GM19467 (cell line): ENCODE data around the gene DCST2.

Experiments used
- ATAC-seq: cut with Tn5 transposase; IDR thresholded peaks from one replicate; pipeline ENCODE4 v1.9.1; 2021; ENCODE audit warnings: mild to moderate bottlenecking, moderate library complexity; ENCODE audit not compliant: unreplicated experiment

Gene DCST2

DNA sequence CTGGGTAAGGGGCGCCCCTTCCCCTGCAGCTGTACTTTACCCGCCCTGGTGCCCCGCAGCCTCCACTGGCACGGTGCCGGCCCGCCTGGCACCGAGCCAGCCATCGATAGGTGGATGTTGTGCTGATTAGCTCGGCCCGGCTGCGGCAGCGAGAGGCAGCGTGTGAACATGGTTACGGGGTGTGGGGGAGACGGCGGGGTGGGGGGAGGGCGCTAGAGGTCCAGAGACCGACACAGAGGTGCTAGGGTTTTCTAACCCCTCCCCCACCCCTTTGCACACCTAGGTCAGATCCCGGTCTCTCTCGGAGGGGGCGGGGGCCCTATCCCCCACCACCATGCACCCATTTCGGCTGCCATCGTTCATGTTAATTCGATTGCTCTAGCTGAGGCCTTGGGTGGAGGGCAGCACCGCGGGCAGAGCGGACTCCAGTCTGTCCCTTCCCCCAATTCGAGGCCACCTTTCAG, 36.6 kb upstream of the DCST2 start:
- no peak for ATAC-seq

DNA sequence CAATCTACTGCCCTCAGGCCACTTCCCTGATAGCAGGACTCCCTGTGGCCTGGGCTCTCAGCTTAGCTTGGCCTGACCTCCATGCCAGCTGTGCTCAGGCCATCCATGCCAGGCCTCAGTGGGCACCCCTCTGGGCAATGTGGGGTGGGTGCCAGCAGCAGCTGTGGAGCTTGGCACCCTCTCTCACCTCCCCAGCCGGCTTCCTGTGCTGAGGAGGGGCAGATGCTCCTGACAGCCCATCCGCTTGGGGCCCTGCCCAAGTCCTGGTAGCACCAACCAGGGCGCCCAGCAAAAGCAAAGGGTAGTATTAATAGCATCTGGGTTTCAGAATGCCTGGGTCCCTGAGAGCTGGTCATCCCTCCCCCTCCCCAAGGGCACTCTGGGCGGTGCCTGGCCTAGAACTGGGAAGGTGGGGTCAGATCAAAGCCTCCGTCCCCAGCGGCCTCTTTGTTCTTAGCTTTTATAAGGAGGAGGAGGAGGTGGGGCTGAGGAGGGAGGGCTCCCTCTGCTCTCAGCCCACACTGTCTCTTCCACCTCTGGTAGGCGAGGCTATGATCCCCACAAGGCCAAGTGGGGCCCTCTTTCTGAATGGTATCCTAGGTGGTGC, 36.1 kb upstream of the DCST2 start:
- ATAC-seq, result no peak

DNA sequence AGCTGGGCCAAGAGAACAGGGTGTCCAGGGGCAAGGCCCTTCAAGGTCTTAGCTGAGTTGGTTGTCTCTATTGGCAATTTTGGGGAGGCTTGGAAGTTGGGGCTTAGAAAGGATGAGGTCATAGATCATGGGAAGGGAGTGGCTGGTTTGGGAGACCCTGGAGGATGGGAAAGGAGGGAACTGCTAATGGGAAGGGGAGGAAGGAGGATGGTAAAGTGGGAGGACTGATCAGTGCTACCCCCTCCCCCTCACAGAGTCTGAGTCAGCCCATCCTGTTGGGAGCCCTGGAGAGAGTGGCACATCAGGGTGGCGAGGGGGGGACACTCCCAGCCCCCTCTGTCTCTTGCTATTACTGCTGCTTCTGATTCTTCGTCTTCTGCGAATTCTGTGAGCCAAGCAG, 35.0 kb upstream of the DCST2 start:
- no peak for ATAC-seq

DNA sequence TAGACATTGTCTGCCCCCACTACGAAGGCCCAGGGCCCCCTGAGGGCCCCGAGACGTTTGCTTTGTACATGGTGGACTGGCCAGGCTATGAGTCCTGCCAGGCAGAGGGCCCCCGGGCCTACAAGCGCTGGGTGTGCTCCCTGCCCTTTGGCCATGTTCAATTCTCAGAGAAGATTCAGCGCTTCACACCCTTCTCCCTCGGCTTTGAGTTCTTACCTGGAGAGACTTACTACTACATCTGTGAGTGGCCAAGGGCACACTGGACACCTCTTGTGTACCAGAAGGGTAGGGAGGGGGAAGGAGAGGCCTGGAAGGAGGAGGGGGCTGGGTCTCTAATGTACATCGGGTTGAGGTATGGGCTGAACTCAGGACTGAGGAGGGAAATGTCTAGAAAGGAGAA, 33.2 kb upstream of the DCST2 start:
- no peak for ATAC-seq

DNA sequence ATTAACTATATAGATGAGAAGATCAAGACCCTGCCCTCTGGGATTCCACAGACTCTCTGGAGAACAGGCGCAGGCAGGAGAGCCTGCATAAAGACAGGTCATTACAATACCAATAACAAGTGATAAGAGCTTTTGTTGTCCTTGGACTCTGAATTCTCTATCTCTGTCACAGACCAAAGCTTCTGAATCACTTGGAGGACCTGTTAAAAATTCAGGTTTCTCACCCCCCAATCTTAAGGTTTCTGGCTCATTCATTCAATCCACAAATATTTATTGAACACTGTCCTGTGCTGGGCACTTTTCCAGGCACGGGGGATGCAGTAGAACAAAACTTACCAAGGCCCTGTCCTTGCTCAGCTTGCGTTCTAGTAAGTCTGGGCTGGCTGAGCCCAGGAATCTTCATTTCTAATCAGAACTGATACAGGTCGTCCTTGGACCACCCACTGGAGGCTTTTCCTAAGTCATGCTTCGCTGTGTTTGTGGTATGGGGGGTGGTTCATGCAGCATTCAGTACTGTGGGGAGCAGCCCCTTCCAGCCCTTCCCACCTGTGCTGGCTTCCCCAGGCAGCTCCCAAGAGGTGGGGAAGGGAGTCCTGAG, 31.4 kb upstream of the DCST2 start:
- ATAC-seq, result no peak

DNA sequence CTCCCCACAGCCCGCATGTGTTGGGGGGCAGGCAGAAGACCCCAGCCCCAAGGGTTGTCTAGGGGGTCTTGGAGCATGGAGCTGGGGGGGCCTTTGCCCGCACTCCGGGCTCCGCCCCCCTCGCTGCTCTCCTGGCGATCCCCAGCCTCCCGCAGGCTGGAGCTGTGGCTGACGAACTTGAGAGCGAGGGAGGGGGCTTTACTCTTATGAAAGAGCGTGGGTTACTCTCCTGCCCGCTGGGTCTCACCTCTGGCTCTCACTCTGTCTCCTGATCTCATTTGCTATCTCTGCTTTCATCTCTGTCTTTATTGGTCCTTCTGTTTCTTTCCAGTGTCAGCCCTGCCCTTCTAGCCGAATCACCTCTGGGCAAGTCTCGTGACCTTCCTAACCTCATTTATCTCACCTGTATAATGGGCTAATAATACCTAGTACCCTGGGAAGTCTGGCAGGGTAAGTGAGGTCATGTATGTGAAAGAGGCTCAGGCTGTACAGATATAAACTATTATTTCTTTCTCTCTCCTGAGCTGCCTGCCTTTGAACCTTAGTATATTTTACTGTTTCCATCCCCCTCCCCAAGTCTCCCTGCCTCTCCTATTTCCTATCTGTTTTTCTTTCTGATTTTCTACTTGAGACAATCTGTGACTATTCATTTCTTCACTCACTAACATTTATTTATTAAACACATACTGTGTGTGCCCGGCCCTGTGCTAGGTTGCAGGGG, 30.7 kb upstream of the DCST2 start:
- no peak for ATAC-seq

DNA sequence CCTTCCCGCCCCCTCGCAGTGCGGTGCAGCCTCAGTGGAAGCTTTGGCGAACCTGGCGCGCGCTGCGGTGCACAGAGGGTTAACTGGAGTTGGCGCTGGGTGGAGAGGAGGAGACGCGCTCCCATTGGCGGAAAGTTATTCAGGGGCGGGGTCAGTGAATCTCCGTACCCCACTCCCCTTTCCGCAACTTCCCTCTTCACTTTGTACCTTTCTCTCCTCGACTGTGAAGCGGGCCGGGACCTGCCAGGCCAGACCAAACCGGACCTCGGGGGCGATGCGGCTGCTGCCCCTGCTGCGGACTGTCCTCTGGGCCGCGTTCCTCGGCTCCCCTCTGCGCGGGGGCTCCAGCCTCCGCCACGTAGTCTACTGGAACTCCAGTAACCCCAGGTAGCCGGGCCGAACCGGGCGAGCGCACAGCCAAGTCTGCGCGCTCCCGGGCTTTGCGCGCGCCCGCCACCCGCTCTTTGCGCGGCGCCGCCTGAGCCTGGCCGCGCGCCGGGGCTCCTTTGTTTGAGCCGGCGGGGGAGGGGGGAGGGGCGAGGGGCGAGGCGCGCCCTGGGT, 30.0 kb upstream of the DCST2 start, which contains the start of gene EFNA4:
TSS of gene EFNA4 (plus strand) at position 191 of the 561 bp plus-strand sequence. CDS start at position 275, 84 bp downstream.
- peak; percentile 55 for ATAC-seq

DNA sequence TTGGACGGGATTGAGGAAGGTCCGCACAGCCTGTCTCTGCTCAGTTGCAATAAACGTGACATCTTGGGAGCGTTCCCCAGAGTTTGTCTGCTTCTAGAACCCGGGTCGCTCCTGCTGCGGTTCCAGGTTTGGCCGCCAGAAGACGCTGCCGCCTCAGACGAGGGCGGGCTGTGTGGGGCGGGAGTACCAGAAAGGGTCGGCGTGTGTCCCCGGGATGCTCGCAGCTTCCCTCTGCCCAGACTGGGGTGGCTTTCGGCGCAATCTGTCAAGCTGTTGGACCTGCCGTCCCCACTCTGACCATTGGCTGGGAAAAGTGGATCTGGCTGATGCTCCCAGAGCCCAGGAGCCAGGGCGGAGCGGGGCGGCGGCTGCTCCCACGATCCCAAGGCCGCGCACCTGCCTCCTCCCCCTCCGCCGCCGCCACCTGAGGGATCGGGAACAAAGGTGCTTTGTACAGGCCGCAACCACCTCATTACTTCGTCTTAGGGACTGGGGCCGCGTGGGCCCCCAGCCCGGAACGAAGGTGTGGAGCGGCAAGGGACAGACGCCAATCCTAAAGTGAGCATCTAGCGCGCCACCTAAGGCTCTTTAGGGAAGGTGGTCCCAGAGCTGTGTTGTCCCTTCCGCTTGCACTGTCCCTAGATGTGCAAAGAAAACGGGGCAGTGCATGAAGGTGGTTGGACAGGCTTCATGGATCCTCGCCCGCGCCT, 29.3 kb upstream of the DCST2 start:
- ATAC-seq, result no peak

DNA sequence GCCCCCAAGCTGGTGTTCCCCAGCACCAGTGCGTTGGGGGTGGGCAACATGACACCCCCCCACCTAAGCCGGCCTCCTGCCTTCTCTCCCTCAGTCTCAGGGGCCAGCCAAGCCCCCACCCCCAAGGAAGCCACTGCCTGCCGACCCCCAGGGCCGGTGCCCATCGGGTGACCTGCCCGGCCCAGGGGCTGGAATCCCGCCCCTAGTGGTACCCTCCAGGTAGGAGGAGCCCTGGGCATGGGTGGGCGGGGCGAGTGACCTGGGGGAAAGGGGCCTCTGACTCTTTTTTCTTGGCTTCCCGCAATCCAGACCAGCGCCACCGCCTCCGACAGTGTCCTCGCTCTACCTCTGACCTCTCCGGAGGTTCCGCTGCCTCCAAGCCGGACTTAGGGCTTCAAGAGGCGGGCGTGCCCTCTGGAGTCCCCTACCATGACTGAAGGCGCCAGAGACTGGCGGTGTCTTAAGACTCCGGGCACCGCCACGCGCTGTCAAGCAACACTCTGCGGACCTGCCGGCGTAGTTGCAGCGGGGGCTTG, 28.6 kb upstream of the DCST2 start:
- no peak for ATAC-seq

DNA sequence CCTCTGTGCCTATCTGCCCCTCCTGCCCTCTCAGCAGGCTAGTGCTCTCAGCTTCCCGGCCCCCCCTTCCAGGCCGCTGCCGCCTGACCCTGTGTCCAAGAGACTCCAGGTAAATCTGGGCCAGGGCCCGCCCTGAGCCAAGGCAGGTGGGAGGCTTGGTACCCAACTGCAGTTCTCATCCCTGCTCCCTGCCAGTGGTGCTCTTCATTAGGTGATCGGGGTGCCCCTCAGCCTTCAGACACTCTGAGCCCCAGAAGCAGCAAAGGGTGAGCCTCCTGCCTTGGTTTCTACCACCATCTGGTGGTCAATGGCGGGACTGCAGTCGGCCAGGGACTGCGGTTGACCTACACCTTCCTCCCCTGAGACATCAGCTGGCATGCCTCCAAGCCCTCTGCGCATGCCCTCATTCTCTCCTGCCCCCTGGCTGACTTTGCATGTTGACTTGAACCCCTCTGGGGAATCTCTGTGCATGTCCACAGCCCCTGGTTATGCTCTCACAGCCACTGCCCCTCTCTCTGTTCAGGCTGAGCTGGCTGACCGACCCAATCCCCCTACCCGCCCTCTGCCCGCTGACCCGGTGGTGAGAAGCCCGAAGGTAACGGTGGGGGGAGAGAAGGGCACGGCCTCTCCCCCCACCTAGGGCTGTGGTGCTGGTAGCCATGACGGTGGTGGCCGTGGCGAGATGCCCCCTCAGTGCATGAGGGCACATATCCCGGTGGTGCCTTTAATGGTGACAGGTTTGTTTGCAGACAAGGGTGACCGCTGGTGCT, 28.0 kb upstream of the DCST2 start:
- peak; percentile 43 for ATAC-seq

DNA sequence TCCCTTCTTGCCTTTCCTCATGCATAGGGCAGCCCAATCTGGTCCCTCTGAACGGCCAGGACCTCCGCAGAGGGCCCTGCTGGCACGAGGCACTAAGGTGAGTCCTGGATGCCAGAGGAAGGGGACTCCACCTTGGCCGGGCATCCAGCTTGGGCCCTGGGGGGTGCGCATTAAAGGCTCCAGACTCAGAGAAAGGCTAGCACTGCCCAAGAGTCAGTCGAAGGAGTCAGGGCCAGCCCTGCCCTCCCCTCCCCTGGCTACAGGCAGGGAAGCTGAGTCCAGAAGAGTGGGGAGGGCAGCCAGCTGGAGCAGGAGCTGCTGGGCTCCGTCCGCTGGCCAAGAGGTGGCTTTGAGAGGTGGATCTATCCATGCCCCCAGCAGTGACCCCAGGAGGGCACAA, 27.2 kb upstream of the DCST2 start:
- ATAC-seq, result no peak

DNA sequence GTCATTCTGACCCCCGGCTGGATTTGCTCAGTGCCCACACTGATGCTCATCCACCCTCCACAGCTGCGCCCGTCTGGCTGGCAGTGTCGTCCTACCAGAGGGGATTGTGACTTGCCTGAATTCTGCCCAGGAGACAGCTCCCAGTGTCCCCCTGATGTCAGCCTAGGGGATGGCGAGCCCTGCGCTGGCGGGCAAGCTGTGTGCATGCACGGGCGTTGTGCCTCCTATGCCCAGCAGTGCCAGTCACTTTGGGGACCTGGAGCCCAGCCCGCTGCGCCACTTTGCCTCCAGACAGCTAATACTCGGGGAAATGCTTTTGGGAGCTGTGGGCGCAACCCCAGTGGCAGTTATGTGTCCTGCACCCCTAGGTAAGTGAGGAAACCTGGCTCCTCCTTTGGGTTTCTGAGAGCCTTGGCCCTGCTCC, 24.2 kb upstream of the DCST2 start:
- no peak for ATAC-seq

DNA sequence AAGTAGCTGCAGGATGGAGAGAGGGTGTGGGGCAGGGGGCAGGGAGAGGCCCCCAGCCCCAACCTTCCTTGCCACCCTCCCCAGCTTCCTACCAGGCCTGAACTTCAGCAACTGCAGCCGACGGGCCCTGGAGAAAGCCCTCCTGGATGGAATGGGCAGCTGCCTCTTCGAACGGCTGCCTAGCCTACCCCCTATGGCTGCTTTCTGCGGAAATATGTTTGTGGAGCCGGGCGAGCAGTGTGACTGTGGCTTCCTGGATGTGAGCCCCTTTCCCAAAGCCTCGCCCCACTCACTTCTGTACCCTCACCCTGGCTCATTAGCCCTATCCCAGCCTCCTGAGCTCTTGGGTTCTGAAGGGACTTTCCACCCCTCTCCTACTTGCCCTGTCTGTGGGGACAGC, 23.5 kb upstream of the DCST2 start:
- ATAC-seq, result no peak

DNA sequence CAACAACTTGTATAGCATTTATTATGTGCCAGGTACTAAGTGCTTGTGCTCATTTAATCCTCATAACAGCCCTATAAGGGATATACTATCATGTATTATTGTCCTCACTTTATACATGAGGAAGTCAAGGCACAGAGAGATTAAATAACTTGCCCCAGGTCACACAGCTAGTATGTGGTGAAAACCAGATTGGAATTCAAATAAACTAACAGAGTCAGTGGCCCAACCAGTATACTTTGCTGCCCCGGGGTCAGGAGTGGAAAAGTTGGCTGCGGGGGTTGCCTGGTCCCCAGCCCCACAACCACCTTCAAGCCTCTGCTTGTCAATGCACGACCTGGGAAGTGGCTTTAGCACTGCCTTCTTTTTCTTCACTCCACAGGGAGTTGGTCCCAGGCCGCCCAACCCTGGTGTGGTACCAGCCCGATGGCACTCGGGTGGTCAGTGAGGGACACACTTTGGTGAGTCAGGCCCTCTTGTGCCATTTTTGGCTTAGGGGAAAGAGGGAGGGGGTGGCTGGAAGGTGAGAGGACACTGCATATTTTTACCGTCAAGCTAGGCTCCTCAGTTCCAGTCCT, 20.0 kb upstream of the DCST2 start:
- ATAC-seq, result no peak

DNA sequence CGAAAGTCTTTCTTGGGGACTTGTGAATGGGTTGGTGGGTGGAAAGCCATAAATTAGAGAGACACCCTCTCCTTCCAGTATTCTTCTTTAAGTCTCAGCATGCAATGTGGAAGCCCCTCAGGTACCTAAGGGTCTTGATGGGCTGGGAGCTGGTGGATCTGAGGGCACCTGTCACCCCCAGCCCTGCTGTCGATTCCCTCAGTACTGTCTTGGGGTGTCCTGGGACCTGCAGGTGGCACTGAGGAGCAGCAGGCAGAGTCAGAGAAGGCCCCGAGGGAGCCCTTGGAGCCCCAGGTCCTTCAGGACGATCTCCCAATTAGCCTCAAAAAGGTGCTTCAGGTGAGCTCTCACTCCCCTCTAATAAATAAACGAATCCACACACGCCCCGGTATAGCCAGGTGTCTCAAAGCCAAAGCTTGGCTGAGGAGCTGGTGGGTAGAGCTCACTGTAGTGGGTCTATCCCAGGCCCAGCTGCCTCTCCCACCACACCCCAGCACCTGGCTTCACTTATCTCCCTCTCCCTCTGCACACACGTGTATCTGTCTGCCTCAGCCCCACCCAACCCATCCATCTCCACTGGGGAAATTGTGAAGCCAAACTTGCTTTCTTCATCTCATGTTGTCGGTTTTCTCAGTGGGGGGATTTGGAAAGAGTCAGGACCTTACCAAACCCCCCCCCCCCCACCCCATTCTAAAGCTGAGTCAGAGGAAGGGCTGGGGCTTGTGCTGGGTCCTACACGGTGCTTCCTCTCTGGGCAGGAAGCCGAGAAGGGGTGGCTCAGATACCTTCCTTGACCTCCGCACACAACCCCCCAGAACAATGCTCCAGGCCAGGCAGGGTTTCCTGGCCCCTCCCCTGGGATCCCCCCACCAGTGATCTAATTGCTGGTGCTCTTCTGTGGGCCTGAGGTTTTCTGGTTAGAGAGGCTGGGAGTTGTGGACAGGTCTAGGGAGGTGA, 19.1 kb upstream of the DCST2 start:
- no peak for ATAC-seq

DNA sequence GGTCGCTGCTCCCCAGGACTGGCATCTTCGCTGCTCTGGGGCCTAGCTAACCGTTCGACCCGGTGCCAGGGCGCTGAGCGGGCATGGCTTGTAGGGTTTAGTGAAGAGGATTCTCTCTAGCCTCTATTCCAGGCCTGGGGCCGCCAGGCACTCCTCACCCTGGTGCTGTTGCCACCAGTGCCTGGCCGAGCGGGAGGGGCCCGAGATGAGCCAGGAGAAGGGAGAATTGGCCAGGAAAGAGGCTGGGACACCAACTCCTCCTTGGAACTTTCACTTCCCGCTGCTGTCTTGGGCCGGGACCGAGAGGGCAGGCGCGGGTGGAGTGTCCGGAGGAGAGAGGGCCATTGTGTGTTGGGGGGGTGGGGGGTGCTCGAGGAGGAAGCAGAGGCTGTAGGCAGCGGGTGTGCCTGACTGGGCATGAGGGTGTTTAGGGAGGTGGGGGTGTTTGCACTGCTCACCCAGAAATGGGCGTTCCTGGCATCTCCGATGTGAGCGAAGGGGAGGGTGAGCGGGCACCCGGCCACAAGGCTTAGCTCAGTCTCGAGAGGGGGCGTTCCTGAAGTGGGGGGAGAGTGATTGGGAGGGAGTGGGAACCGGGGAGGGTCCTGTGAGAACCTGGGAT, 18.3 kb upstream of the DCST2 start:
- no peak for ATAC-seq

DNA sequence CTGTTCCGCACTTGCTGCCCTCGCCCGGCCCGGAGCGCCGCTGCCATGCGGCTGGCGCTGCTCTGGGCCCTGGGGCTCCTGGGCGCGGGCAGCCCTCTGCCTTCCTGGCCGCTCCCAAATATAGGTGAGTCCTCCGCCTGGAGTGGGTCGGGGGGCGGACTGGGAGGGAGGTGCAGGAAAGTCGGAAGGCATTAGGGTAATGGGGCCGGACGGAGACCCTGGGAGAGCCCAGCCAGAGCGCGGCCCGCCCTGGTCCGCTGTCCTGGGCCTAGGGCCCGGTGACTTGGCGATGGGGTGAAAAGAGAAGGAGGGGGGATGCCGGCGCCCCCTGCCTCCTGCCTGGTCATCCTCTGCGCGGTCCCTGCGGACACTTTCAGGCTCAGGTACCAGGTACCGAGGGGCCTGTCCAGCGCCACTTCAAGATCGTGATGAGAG, 17.8 kb upstream of the DCST2 start:
- ATAC-seq, result peak; percentile 25
